NB4 (cell line): ENCODE data around the gene PPRC1.

Experiments used
- POLR2A ChIP-seq: IDR thresholded peaks from 2 replicates; pipeline ENCODE4 v1.6.1; 2011; ENCODE audit warnings: mild to moderate bottlenecking; ENCODE audit not compliant: insufficient read length; ENCODE audit errors: extremely low read depth
- TF ChIP-seq, protein P1 (sequence below): IDR thresholded peaks from one replicate; pipeline ENCODE4 v1.5.1; 2012; ENCODE audit warnings: low read depth, low read length
- TF ChIP-seq, protein P2 (sequence below): IDR thresholded peaks from 2 replicates; pipeline ENCODE4 v1.6.1; 2011; ENCODE audit warnings: low read depth, low read length

DNA sequence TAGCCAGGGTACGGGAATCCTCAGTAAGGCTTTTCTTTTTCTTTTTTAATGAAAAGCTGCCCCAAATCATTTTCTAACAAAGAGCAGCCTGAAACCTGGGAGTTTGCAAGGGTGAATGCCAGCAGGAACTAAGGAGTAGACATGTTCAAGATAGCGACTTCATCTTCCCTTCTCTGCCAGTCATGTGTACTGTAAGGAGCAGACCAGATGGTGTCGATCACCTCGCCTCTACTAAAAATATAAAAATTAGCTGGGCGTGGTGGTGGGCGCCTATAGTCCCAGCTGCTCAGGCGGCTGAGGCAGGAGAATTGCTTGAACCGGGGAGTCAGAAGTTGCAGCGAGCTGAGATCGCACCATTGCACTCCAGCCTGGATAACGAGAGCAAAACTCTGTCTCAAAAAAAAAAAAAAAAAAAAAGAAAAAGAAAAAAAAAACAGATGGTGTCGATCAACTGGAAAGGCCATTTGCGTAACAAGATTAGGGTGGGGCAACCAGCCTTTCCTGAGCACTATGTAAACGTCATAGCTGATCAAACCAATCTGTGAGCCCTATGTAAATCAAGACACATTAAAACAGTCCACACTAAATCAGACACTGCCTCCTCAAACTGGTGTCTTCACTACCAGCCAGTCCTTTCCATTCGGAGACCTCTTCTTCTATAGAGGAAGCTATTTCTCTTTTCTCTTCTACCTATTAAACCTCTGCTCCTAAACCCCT lies 53.1 kb downstream of the PPRC1 start:
- TF ChIP-seq, protein P1, sequence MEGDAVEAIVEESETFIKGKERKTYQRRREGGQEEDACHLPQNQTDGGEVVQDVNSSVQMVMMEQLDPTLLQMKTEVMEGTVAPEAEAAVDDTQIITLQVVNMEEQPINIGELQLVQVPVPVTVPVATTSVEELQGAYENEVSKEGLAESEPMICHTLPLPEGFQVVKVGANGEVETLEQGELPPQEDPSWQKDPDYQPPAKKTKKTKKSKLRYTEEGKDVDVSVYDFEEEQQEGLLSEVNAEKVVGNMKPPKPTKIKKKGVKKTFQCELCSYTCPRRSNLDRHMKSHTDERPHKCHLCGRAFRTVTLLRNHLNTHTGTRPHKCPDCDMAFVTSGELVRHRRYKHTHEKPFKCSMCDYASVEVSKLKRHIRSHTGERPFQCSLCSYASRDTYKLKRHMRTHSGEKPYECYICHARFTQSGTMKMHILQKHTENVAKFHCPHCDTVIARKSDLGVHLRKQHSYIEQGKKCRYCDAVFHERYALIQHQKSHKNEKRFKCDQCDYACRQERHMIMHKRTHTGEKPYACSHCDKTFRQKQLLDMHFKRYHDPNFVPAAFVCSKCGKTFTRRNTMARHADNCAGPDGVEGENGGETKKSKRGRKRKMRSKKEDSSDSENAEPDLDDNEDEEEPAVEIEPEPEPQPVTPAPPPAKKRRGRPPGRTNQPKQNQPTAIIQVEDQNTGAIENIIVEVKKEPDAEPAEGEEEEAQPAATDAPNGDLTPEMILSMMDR = no peak
- TF ChIP-seq POLR2A = no peak
- TF ChIP-seq, protein P2, sequence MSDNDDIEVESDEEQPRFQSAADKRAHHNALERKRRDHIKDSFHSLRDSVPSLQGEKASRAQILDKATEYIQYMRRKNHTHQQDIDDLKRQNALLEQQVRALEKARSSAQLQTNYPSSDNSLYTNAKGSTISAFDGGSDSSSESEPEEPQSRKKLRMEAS = no peak
